ENCODE data around the gene ZNF783. TPM values are rescaled to one million over a fixed set of nuclear protein-coding genes. Genes with fewer than 3 reads are reported as not detected.

The ZNF783 gene
- total RNA-seq, 2 experiments from 2014 or later: 14.4 to 15.8 TPM

DNA sequence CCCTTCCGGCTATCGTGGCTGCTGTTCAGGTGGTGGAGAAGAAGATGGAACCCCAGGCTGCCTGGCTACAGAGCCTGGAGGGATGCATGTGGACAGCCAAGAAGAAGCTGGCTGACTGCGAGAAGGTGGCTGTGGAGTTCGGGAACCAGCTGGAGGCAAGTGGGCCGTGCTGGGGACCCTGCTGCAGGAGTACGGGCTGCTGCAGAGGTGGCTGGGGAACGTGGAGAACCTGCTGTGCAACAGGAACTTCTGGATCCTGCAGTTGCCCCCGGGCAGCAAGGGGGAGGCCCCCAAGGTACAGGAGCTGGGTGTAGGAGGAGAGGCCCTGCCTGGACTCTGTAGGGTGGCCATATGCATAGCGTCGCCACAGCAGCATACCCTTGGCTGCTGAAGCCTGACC lies 25.6 kb downstream of the ZNF783 start:
- Mint-ChIP-seq H3K27me3 (no peaks in the 10 kb centered on the region), H3K36me3 (ENCODE audit: low read depth) (peaks cover 5% of the 10 kb centered on the region), H3K9me3 (no peaks in the 10 kb centered on the region), H3K27ac (no peak overlapping the region), H3K4me1 (peaks cover 51% of the 10 kb centered on the region), H3K4me3 (no peak overlapping the region)
- no peak for DNase-seq
- ChIA-PET POLR2A (no interaction called here), CTCF (interaction anchor here (4.3 kb wide), 1 partner anchor 25 kb away, joined by 48 read pairs; the partner anchor contains the start of gene ZNF783)

DNA sequence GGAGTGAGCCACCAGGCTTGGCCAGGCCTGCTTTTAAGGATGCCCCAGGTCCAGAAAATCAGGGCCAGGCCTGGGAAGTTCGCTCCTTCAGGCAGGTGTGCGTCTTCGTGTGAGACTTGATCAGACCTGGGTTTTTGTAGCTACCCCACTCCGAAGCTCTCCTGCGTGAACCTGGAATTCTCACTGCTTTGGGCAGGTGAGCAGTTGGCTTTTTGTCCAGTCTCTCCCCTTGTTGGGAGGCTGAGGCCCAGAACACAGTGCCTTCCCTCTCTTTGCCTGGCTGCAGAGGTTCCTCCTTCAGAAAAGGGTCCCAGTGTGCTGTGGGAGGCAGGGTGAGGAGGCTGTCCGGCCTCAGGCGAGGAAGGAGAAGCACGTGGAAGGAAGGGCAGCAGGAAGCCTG lies 27.3 kb downstream of the ZNF783 start:
- CTCF ChIA-PET: no interaction called here
- Mint-ChIP-seq H3K9me3 (no peaks in the 10 kb centered on the region), H3K4me1 (peaks cover 48% of the 10 kb centered on the region), H3K36me3 (ENCODE audit: low read depth) (no peaks in the 10 kb centered on the region), H3K4me3 (no peak overlapping the region), H3K27ac (no peak overlapping the region), H3K27me3 (no peaks in the 10 kb centered on the region)
- POLR2A ChIA-PET: no interaction called here
- DNase-seq: no peak

DNA sequence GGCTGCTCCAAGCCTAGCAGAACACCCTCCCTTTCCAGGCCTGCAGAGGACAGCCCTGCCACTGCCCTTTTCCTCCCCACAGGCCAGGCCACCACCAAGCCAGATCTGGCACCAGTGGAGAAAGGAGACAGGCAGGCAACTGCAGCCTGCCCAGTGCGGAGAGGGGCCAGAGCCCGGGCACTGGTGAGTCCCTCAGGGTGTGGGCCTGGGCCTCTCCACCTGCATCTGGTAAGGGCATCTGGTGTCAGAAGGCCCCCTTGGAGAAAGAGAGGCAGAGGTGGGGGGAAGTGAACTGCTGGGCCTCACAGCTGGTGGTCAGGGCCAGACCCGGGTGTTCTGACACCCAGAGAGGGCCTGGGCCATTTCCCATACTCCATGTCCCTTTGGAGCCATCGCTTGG lies 27.9 kb downstream of the ZNF783 start:
- POLR2A ChIA-PET: interaction anchor here (0.6 kb wide), 1 partner anchor 164 kb away, joined by 3 read pairs; no protein-coding TSS in a partner anchor
- CTCF ChIA-PET: no interaction called here
- no peak overlapping the region for H3K4me3 Mint-ChIP-seq
- H3K4me1 Mint-ChIP-seq: peaks cover 42% of the 10 kb centered on the region
- no peaks in the 10 kb centered on the region for H3K36me3 Mint-ChIP-seq (ENCODE audit: low read depth)
- H3K27ac Mint-ChIP-seq: no peak overlapping the region
- DNase-seq: no peak
- no peaks in the 10 kb centered on the region for H3K9me3 Mint-ChIP-seq
- no peaks in the 10 kb centered on the region for H3K27me3 Mint-ChIP-seq

DNA sequence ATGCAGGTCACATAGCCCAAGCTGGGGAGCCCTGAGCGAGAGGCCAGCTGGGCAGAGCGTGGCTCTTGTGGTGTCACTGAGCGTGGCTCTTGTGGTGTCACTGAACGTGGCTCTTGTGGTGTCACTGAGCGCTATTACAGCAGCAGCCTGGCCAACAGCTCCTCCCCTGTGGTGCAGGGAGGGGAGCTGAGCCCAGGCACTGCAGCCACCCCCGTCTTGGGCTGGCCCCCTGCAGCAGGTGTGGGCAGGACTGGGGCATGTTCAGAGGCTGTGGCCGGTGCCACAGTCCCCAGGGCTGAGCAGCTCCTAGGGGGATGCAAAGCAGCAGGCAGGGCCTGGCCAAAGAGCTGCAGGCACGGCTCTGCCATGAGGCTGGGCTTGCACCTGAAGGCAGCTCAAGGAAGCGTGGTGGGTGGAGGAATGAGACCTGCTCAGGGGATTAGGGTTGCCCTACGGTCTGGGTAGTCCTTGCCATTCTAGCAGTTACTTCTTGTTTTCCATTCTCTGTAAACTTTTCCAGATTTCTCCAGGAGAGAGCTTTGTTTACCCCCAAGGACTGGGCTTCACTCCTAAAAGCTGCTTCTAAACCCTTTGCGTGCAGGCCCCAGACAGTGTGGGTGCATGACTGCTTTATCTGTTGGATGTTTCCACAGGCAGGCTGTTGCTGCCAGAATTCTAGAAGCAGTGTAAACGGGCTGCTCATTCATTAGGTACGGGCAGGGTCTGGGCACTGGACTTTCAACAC lies 29.2 kb downstream of the ZNF783 start:
- Mint-ChIP-seq H3K4me1 (peaks cover 31% of the 10 kb centered on the region), H3K9me3 (no peaks in the 10 kb centered on the region), H3K27ac (no peak overlapping the region), H3K36me3 (ENCODE audit: low read depth) (no peaks in the 10 kb centered on the region), H3K4me3 (no peak overlapping the region), H3K27me3 (no peaks in the 10 kb centered on the region)
- peak; percentile 34 for DNase-seq
- ChIA-PET CTCF (interaction anchor here (0.6 to 0.8 kb wide), 4 partner anchors 17 to 94 kb away, joined by 3 to 4 read pairs (median 3); partner anchors contain the start of gene ZNF783), POLR2A (interaction anchor here (0.9 to 1.1 kb wide), 4 partner anchors 17 to 132 kb away, joined by 3 to 4 read pairs (median 4); partner anchors contain the start of gene ZNF282)

DNA sequence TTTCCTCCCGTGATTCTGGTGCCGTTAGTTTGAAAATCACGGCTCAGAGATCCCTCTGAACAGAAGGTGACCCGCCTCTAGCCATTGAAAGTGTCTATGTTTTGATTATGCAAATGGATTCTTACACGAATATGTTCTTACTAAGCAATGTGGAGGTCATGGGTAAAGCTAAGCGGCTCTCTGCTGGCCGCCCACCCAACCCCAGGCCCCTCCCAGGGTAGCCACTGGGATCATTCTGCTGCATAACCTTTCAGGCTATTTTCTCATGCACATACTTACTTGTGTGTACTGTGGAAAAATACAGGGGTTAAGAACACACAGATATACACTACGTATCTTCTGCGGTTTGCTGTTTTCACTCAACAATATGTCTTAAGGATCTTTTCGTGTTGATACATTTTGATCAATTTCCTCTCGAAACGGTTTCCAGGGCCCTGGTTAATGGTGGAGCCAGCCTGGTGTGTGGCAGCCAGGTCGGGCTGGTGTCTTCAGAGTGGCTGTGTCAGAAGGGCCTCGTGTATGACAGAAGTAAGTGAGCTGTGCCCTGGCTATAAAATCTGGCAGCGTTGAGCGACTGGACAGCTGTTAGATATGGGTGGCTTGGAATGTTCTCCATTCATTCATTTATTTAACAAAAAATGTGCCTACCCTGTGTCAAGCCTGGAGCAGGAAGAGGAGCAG lies 29.9 kb downstream of the ZNF783 start:
- Mint-ChIP-seq H3K4me1 (peaks cover 24% of the 10 kb centered on the region), H3K36me3 (ENCODE audit: low read depth) (peaks cover 1% of the 10 kb centered on the region), H3K4me3 (no peak overlapping the region), H3K9me3 (no peaks in the 10 kb centered on the region), H3K27ac (no peak overlapping the region), H3K27me3 (no peaks in the 10 kb centered on the region)
- no peak for DNase-seq
- ChIA-PET POLR2A (interaction anchor here (1.0 kb wide), 1 partner anchor 96 kb away, joined by 3 read pairs; the partner anchor contains the start of gene ZNF282), CTCF (interaction anchor here (0.6 kb wide), 1 partner anchor 93 kb away, joined by 3 read pairs; no protein-coding TSS in a partner anchor)

DNA sequence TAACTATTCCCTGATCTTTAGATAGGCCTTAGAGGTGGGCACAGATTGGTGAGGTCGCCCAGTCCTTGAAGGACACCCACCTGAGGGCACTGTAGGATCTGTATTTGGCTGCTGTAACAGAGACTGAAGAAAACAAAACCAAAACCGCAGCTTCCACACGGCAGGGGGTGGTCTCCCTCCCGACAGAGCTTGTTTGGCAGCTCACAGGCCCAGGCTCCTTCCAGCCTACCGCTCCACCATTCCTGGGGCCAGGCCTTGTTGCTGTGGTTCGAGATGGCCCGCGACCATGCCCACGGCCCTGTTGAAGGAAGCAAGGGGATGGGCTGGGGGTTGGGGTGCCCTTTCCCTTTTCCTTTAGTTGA lies 30.4 kb downstream of the ZNF783 start:
- no peak overlapping the region for H3K27ac Mint-ChIP-seq
- peaks cover 18% of the 10 kb centered on the region for H3K4me1 Mint-ChIP-seq
- no peak for DNase-seq
- POLR2A ChIA-PET: no interaction called here
- H3K27me3 Mint-ChIP-seq: no peaks in the 10 kb centered on the region
- H3K36me3 Mint-ChIP-seq (ENCODE audit: low read depth): peaks cover 3% of the 10 kb centered on the region
- no peaks in the 10 kb centered on the region for H3K9me3 Mint-ChIP-seq
- H3K4me3 Mint-ChIP-seq: no peak overlapping the region
- CTCF ChIA-PET: no interaction called here

DNA sequence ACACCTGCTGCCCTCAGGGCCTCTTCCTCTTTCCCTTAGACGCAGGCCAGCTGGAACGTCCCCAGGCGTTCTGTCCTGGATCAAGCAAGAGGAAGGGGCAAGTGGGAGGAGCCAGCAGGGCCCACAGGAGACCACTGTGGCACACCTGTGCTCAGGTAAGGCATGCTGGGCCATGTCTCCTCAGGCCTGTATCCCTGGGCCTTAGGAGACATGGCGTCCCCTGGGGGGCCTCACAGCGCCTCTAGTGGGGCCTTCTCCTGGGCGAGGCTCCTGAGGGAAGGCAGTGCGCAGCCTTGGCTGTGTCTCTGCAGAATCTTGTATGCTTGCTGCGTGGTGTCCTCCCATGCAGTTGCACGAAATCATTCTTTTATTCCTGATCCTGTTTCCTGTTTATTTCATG lies 31.3 kb downstream of the ZNF783 start:
- Mint-ChIP-seq H3K27me3 (no peaks in the 10 kb centered on the region), H3K4me1 (peaks cover 10% of the 10 kb centered on the region), H3K9me3 (no peaks in the 10 kb centered on the region), H3K36me3 (ENCODE audit: low read depth) (peaks cover 3% of the 10 kb centered on the region), H3K4me3 (no peak overlapping the region), H3K27ac (no peak overlapping the region)
- DNase-seq: no peak
- POLR2A ChIA-PET: no interaction called here
- CTCF ChIA-PET: no interaction called here

DNA sequence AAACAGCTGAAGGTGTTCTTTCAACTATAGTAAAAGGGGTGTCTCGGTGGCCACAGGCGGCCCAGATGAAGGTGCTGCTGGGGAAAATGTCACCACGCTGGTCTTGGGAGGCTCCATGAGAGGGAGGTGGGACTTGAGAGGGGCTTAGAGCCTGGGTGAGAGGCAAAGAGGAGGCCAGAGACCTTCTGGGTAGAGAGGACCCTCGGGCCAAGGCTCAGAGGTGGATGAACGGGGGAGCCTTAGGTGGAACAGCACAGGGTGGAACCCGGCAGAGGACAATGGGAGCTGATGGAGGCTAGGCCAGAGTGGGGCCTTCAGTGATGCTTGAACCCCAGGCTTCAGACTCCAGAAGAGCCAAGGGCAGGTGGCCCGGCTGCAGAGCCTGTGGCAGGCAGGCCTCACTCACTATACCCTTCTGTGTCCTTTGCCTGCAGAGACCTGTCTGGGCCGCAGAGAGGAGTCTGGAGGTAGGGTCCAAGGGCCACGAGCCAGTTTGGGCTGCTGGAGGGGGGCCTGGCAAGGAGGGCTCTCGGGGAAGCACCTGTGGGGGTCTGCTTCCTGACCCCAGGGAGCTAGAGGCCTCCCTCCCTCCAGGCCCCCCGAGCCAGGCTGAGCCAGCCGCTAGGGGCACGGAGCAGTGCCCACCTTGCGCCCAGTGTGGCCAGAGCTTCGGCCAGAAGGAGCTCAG lies 32.1 kb downstream of the ZNF783 start:
- POLR2A ChIA-PET: interaction anchor here (0.8 kb wide), 1 partner anchor 32 kb away, joined by 4 read pairs; the partner anchor contains the start of gene ZNF783
- Mint-ChIP-seq H3K27ac (peak overlapping the region; percentile 21), H3K4me1 (peaks cover 10% of the 10 kb centered on the region), H3K4me3 (no peak overlapping the region), H3K27me3 (no peaks in the 10 kb centered on the region), H3K9me3 (no peaks in the 10 kb centered on the region), H3K36me3 (ENCODE audit: low read depth) (peaks cover 3% of the 10 kb centered on the region)
- DNase-seq: no peak
- CTCF ChIA-PET: no interaction called here

DNA sequence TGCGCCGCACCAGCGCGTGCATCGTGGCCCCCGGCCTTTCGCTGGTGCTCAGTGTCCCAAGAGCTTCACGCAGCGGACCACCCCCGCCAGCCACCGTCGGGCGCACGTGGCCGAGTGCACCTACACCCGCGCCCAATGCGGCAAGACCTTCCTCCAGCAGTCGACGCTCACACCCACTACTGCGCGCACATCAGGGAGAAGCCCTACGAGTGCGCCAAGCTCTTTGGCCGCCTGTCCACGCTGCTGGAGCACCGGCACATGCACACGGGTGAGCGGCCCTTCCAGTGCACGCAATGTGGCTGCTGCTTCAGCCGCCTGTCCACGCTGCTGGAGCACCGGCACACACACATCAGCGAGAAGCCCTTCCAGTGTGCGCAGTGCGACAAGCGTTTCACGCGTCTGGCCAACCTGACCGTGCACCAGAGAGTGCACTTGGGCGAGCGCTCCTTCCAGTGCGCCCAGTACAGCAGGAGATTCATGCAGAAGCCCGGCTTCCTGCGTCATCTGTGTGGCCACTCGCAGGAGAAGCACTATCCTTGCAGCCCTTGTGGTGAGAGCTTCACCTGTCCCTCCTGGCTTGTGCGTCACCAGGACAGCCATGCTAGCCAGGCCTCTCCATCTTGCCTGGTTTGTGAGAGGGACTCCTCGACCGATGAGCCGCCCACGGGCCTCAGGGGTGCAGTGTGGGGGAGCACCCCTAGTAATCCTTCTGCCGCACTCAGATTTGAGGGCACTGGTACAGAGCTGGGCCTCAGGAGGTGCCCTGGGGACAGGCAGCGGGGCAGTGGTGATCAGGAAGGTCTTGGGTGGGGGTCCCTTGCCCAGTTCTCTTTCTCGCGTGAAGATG lies 32.9 kb downstream of the ZNF783 start:
- CTCF ChIA-PET: no interaction called here
- H3K27me3 Mint-ChIP-seq: no peaks in the 10 kb centered on the region
- H3K4me3 Mint-ChIP-seq: no peak overlapping the region
- H3K9me3 Mint-ChIP-seq: no peaks in the 10 kb centered on the region
- POLR2A ChIA-PET: interaction anchor here (0.8 kb wide), 1 partner anchor 33 kb away, joined by 4 read pairs; the partner anchor contains the start of gene ZNF783
- peaks cover 3% of the 10 kb centered on the region for H3K36me3 Mint-ChIP-seq (ENCODE audit: low read depth)
- DNase-seq: no peak
- H3K4me1 Mint-ChIP-seq: peaks cover 10% of the 10 kb centered on the region
- no peak overlapping the region for H3K27ac Mint-ChIP-seq

DNA sequence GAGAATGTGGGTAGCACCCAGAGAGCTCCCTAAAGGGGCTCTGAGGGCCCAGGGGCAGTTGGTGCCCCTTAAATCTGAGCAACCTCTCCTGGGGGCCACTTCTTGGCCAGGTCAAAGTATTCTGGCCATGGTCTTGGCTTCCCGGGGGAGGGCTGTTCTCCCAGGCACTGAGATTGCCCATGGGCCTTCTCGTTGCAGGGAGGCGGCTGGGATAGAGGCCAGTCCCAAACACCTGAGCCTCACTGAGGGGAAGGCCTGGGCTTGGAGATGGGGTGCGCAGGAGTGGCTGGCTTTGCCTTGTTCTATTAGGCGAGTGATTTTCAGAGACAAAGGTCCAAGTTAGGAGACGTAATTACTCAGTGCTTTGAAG lies 33.5 kb downstream of the ZNF783 start:
- POLR2A ChIA-PET: no interaction called here
- no peaks in the 10 kb centered on the region for H3K9me3 Mint-ChIP-seq
- no peak overlapping the region for H3K4me3 Mint-ChIP-seq
- H3K27me3 Mint-ChIP-seq: no peaks in the 10 kb centered on the region
- CTCF ChIA-PET: no interaction called here
- H3K27ac Mint-ChIP-seq: no peak overlapping the region
- DNase-seq: no peak
- peaks cover 3% of the 10 kb centered on the region for H3K36me3 Mint-ChIP-seq (ENCODE audit: low read depth)
- peaks cover 10% of the 10 kb centered on the region for H3K4me1 Mint-ChIP-seq

DNA sequence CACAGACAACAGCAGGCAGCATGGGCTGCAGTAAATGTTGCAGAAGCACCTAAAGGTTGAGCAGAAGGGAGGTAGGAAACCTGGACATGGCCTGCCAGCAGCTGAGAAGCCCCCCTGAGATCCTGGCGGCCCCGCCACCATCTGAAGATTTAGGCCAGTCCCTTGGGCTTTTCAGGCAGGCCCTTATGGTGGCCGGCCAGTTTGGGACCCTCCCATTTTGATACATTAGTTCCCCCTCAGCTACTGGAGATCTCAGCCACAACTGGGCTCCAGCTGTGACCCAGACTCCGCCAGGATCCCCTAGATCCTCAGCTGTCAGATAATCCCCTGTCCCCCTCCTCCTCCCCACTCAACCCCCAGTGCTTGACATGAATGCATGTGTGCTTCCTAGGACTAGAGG lies 34.4 kb downstream of the ZNF783 start:
- Mint-ChIP-seq H3K36me3 (ENCODE audit: low read depth) (peaks cover 3% of the 10 kb centered on the region), H3K4me1 (peaks cover under 1% of the 10 kb centered on the region), H3K27ac (no peak overlapping the region), H3K4me3 (no peak overlapping the region), H3K27me3 (no peaks in the 10 kb centered on the region), H3K9me3 (no peaks in the 10 kb centered on the region)
- no peak for DNase-seq
- POLR2A ChIA-PET: no interaction called here
- CTCF ChIA-PET: no interaction called here

DNA sequence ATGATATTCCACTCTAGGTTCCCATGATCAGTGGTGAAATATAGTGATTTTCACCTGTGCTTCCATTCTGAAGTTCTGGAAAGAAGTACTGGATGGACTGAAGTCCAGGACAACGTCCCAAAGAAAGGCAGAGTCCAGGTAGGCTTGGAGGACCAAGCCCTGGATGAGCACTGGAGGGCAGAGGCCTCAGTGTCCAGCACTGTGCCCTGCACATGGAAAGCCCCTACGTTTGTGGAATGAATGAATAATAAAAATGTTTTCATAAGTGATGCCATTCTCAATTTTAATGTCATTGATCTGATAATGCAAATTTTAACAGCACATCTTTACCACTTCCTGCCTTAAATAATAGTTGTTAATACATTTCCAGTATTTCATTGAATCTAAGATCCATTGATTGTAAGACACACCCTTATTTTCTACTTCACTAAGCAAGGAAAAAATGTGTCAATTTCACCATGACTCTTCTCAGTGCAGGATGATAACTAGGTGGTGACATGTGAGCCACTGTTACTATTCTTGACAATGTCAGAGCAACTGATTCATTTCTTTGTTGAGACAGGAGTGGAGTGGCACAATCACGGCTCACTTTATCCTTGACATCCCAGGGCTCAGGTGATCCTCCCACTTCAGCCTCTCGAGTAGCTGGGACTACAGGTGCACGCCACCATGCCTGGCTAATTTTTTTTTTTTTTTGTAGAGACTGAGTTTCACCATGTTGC lies 35.2 kb downstream of the ZNF783 start:
- Mint-ChIP-seq H3K36me3 (ENCODE audit: low read depth) (peaks cover 3% of the 10 kb centered on the region), H3K27ac (no peak overlapping the region), H3K4me3 (no peak overlapping the region), H3K27me3 (no peaks in the 10 kb centered on the region), H3K4me1 (no peaks in the 10 kb centered on the region), H3K9me3 (no peaks in the 10 kb centered on the region)
- ChIA-PET CTCF (interaction anchor here (1.3 kb wide), 1 partner anchor 13 kb away, joined by 4 read pairs; no protein-coding TSS in a partner anchor), POLR2A (no interaction called here)
- DNase-seq: no peak

Measured in activated CD4-positive, alpha-beta memory T cell treated with anti-CD3 and anti-CD28 coated beads, Interleukin-2, amount 10 ng/mL, durations not matched to agents 7 days and 5 days (primary cell).